ENCODE results near the gene CFAP58.

The CFAP58 gene

DNA sequence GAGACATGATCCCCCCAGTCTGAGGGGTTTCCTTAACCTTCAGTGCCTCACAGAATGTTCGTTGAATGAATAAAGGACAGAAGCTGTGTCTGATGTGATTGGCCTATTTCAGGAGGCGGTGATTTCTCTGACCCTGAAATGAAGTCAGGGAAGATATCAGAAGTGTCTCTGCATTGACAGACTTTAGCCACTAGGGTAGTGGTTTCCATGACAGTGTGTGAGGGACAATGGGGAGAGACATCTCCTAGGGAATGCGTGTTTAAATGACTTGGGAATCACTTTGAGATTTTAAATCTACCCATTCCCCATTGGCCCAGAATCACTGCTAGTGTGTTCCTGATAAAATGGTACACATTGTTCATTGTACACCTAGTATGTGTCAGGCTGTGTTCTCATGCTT is 132.0 kb downstream of the CFAP58 start:
- DNase-seq (ENCODE audit: low read depth), result no peak

DNA sequence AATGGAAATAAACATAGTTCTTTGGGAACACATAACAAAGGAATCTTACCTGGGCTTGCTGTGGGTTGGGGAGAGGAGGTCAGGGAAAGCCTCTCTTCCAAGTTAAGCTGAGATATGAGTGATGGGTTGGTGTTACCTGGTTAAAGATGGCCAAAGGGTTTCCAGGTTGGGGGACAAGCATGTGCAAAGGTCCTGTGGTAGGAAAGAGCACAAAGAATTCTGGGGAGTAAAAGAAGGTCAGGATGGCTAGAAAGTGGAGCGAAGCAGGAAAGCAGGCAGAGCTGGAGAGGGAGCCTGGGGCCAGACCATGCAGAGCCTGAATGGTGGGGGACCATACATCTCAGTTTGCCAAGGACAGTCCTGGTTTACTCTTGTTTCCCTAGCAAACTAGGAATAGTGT is 133.2 kb downstream of the CFAP58 start:
- no peak for DNase-seq (ENCODE audit: low read depth)

- no peak for DNase-seq (ENCODE audit: low read depth)
Observed at GRCh38 chr10:104487794-104488438, 134.3 kb downstream of the CFAP58 start.

DNA sequence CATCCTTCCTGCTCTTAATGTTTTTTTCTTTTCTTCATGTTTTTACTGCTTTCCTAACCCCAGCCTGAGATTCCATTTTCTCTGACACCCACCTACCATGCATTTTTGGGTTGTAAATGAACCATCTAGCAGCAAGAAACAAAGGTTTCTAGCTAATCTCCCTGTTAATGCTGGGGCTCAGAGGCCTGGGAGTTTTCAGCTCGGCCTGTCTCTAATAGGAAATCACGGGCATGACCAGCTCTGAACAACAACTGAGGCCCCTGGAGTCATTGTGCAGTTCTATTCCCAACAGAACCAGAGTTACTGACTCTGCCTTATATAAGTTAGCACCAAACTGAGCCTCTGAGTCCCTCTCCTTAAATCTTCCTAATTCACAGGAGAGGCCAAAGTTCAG is 134.8 kb downstream of the CFAP58 start:
- no peak for DNase-seq (ENCODE audit: low read depth)

DNA sequence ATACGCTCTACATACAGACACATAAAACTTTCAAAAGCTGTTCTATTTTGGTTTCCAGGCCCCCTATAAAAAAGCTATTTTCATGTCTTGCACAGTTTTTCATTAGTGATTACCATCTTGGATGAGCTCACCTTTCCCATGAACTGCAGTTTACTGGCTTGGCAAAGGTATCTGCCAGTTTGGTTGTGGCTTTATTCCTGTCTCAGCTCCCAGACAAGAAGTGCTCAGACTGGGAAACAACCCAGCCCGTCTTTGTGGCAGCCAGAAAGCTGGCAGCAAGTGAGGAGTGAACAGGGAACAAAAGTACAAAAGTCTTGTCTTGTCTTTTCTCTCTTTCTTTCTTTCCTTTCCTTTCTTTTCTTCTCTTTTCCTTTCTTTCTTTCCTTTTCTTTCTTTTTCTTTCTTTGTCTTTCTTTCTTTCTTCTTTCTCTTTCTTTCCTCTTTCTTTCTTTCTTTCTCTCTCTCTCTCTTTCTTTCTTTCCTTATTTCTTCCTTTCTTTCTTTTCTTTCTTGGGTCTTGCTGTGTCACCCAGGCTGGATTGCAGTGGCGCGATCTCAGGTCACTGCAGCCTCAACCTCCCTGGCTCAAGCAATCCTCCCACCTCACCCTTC is 138.8 kb downstream of the CFAP58 start:
- DNase-seq (ENCODE audit: low read depth), result no peak

DNA sequence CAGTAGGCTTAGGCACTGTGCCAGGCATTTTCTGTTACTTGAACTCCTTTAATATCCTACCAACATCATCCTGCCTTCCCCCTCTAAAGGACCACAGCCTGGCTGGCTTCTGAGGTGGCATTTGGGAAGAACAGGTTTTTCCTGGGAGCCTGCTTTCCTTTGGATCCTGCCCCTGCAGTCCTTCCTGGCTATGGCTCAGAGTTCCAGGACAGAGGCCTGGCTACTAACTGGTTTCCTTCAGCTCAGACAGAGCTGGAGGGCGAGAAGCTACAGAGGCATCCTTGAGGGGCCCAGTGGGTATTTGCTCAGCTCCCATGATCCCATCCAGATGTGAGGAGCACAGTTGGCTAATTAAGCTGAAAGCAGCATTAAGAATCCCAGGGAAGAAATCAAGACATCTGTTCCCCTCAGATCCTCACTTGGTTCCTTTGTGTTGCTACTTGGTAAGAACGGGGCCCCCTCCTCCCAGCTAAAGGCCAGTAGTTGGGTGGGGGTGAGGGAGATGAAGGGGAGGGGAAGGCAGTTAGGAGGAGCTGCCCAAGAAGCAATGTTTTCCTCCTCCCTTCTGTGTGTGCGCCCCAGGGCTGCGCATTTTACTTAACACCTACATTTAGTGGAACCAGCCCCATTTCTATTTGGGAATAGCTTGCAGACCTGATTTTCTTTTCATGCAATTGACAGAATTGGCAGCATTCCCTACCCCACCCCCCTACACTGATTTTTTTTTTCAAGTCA is 144.9 kb downstream of the CFAP58 start:
- DNase-seq (ENCODE audit: low read depth), result no peak

- no peak for DNase-seq (ENCODE audit: low read depth)
Observed at GRCh38 chr10:104501449-104501848, 147.8 kb downstream of the CFAP58 start.

DNA sequence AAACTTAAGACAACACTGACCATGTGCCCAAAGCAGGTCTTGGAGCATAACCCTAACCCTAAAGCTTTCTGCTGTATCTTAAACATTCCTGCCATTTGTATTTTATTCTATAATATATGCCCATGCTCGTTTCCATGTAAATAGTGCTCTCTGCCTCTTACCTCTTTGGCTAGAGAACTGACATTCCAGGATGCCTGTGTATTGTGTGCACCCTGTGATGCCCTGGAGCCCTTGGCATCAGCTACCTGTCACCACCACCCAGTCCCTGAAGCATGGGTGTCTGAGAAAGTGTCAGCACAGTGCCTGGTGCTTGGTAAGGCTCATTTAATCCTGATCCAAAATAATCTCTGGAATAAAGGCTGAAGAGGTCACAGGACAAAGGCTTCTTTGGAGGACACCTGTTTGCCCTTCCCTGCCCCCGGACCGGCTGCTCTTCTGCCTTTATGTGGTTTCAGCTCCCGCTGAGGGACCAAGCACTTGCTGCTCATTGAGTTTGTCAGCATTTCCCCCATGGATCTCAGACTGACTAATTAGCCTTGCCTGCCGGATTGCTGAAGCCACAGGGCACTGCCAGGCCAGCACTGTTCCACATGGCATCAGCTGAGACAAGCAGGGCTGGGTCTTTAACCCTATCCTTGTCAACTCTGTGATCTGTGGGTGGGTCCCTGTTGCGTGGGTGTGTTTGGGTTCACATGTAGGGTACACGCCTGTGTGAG is 148.4 kb downstream of the CFAP58 start:
- no peak for DNase-seq (ENCODE audit: low read depth)

DNA sequence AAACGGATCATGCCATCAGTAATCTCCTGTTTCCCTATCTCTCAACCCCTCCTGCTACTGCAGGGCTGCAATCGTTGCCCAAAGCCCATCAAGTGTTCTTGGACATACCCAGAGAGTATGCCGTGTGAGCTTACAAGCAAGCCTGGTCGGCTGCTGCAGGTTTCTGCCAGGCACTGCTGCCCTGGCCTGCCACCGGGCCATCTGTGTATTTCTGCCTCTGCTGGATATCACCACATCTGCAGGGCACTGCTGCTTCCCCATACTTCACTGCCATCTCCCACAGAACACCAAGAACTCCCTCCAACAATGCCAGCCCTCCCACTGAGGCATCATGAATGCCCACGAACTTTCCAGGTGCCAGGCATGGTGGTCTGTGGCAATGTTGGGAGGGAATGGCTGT is 149.3 kb downstream of the CFAP58 start:
- DNase-seq (ENCODE audit: low read depth), result no peak

Data from fibroblast of the conjunctiva (primary cell).